Prostate gland (tissue), 2 donors: ENCODE results near the gene MROH9.

ENCODE experiments used
- CTCF ChIP-seq, 4 experiments: fragments of 200-600 bp in 2 of 4; fragments of 450-650 bp in 2 of 4; sonication (generic) in 2 of 4; IDR thresholded peaks; 1 replicate in 3 of 4; 2 replicates in 1 of 4; pipeline ENCODE4 v1.5.1; 2016 to 2019; ENCODE audit warnings: antibody characterized with exemption in 4 of 4, mild to moderate bottlenecking in 2 of 4, moderate library complexity in 2 of 4
- POLR2AphosphoS5 ChIP-seq: sonication (generic); formaldehyde crosslinking; IDR thresholded peaks from one replicate; pipeline ENCODE4 v1.6.1; 2017; ENCODE audit warnings: antibody characterized with exemption

GRCh38 chr1:171084091-171084490 lies 148.8 kb downstream of the MROH9 start:
- TF ChIP-seq CTCF (IDR thresholded peaks at IDR 0.05) (no peak), POLR2AphosphoS5 (no peak)
